H9 (cell line): Measurements from ENCODE around the gene SBK2. TPM values are rescaled to one million over a fixed set of nuclear protein-coding genes. Genes with fewer than 3 reads are reported as not detected.

ENCODE experiments used
- DNase-seq: peaks from one replicate; pipeline ENCODE4 v3.0.0-alpha.2; 2017
- H2AFZ ChIP-seq: one replicate; pipeline ENCODE4 v1.6.1; 2013; ENCODE audit warnings: mild to moderate bottlenecking, low read length, control low read depth, moderate library complexity
- H2AK5ac ChIP-seq: 2 replicates; pipeline ENCODE4 v1.6.1; 2013; ENCODE audit warnings: low read length, control low read depth, mixed read lengths; ENCODE audit not compliant: insufficient read length
- H2BK120ac ChIP-seq: one replicate; pipeline ENCODE4 v1.6.1; 2013; ENCODE audit warnings: low read depth, mild to moderate bottlenecking, low read length, control low read depth, inconsistent platforms; ENCODE audit not compliant: poor library complexity, severe bottlenecking
- H2BK12ac ChIP-seq: 2 replicates; pipeline ENCODE4 v1.6.1; 2013; ENCODE audit warnings: low read length, control low read depth, mixed read lengths, low read depth; ENCODE audit not compliant: insufficient read length
- H2BK15ac ChIP-seq: 2 replicates; pipeline ENCODE4 v1.6.1; 2013; ENCODE audit warnings: low read depth, low read length, control low read depth
- H2BK20ac ChIP-seq: one replicate; pipeline ENCODE4 v1.6.1; 2013; ENCODE audit warnings: low read depth, mild to moderate bottlenecking, low read length, control low read depth, inconsistent platforms; ENCODE audit not compliant: poor library complexity, severe bottlenecking
- H2BK5ac ChIP-seq: 2 replicates; pipeline ENCODE4 v1.6.1; 2013; ENCODE audit warnings: low read length, control low read depth, mixed read lengths; ENCODE audit not compliant: insufficient read length
- H3K14ac ChIP-seq: 2 replicates; pipeline ENCODE4 v1.6.1; 2013; ENCODE audit warnings: low read length, control low read depth; ENCODE audit not compliant: insufficient read depth
- H3K18ac ChIP-seq: 2 replicates; pipeline ENCODE4 v1.6.1; 2013; ENCODE audit warnings: low read depth, mild to moderate bottlenecking, mixed read lengths, low read length, control low read depth; ENCODE audit not compliant: insufficient read length
- H3K23ac ChIP-seq: 2 replicates; pipeline ENCODE4 v1.6.1; 2013; ENCODE audit warnings: low read length, control low read depth, mixed read lengths, low read depth; ENCODE audit not compliant: insufficient read length
- H3K23me2 ChIP-seq: 2 replicates; pipeline ENCODE4 v1.6.1; 2013; ENCODE audit warnings: low read depth, mild to moderate bottlenecking, mixed read lengths, low read length, control low read depth; ENCODE audit not compliant: insufficient read length, poor library complexity, severe bottlenecking
- H3K27ac ChIP-seq: 2 replicates; pipeline ENCODE4 v1.5.1; 2013; ENCODE audit warnings: low read length, control low read depth, mixed read lengths, low read depth; ENCODE audit not compliant: insufficient read length
- H3K27me3 ChIP-seq: 2 replicates; pipeline ENCODE4 v1.6.1; 2013; ENCODE audit warnings: low read length, control low read depth, inconsistent platforms; ENCODE audit not compliant: insufficient read depth
- H3K4ac ChIP-seq: 2 replicates; pipeline ENCODE4 v1.6.1; 2013; ENCODE audit warnings: low read depth, mild to moderate bottlenecking, control low read depth, inconsistent platforms, low read length, moderate library complexity
- H3K4me1 ChIP-seq: 2 replicates; pipeline ENCODE4 v1.6.1; 2013; ENCODE audit warnings: low read length, control low read depth, inconsistent platforms; ENCODE audit not compliant: insufficient read depth
- H3K4me2 ChIP-seq: 2 replicates; pipeline ENCODE4 v1.6.1; 2013; ENCODE audit warnings: low read length, control low read depth, mixed read lengths; ENCODE audit not compliant: insufficient read length, insufficient read depth
- H3K56ac ChIP-seq: 2 replicates; pipeline ENCODE4 v1.6.1; 2013; ENCODE audit warnings: low read depth, mild to moderate bottlenecking, mixed read lengths, low read length, control low read depth; ENCODE audit not compliant: insufficient read length
- H3K79me1 ChIP-seq: 2 replicates; pipeline ENCODE4 v1.6.1; 2013; ENCODE audit warnings: low read depth, mild to moderate bottlenecking, moderate library complexity, low read length, control low read depth, inconsistent platforms; ENCODE audit not compliant: insufficient read depth, poor library complexity, severe bottlenecking
- H3K79me2 ChIP-seq: 2 replicates; pipeline ENCODE4 v1.6.1; 2013; ENCODE audit warnings: low read length, control low read depth, inconsistent platforms; ENCODE audit not compliant: insufficient read depth
- H3K9ac ChIP-seq: 2 replicates; pipeline ENCODE4 v1.6.1; 2013; ENCODE audit warnings: low read length, control low read depth, mixed read lengths; ENCODE audit not compliant: insufficient read length; ENCODE audit errors: extremely low read depth
- H3K9me3 ChIP-seq: one replicate; pipeline ENCODE4 v1.6.1; 2013; ENCODE audit warnings: low read depth, low read length, inconsistent platforms; ENCODE audit not compliant: control insufficient read depth
- H3T11ph ChIP-seq: one replicate; pipeline ENCODE4 v1.6.1; 2013; ENCODE audit warnings: mild to moderate bottlenecking, low read length, control low read depth, inconsistent platforms
- H4K20me1 ChIP-seq: one replicate; pipeline ENCODE4 v1.6.1; 2013; ENCODE audit not compliant: control insufficient read depth, insufficient read length, insufficient read depth
- H4K5ac ChIP-seq: 2 replicates; pipeline ENCODE4 v1.6.1; 2013; ENCODE audit warnings: low read depth, mild to moderate bottlenecking, mixed read lengths, low read length, control low read depth; ENCODE audit not compliant: insufficient read length
- H4K8ac ChIP-seq: replicated peaks from 2 replicates; pipeline ENCODE4 v1.6.1; 2013; ENCODE audit warnings: low read length, control low read depth, mixed read lengths, low read depth; ENCODE audit not compliant: insufficient read length
- H4K91ac ChIP-seq: 2 replicates; pipeline ENCODE4 v1.6.1; 2013; ENCODE audit warnings: low read depth, mild to moderate bottlenecking, moderate library complexity, mixed read lengths, low read length, control low read depth; ENCODE audit not compliant: insufficient read length
- H3K27ac Mint-ChIP-seq, 3 experiments: 2 replicates in 2 of 3; 3 replicates in 1 of 3; pipeline ENCODE4 v1.8.0; 2020 to 2021; ENCODE audit warnings: mixed read lengths in 3 of 3, mild to moderate bottlenecking in 1 of 3, moderate library complexity in 1 of 3
- H3K27me3 Mint-ChIP-seq: 2 replicates; pipeline ENCODE4 v1.8.0; 2021; ENCODE audit warnings: low read depth, mild to moderate bottlenecking, moderate library complexity, mixed read lengths
- H3K36me3 Mint-ChIP-seq, 3 experiments: 2 replicates in 2 of 3; 3 replicates in 1 of 3; pipeline ENCODE4 v1.8.0; 2020 to 2021; ENCODE audit warnings: low read depth in 3 of 3, mixed read lengths in 3 of 3; ENCODE audit not compliant: insufficient read depth in 1 of 3
- H3K4me1 Mint-ChIP-seq, 2 experiments: 2 replicates each; pipeline ENCODE4 v1.8.0; 2020; ENCODE audit warnings: mixed read lengths in 2 of 2
- H3K4me3 Mint-ChIP-seq, 2 experiments: 2 replicates in 1 of 2; 3 replicates in 1 of 2; pipeline ENCODE4 v1.8.0; 2020 to 2021; ENCODE audit warnings: mild to moderate bottlenecking in 2 of 2, mixed read lengths in 2 of 2, moderate library complexity in 1 of 2
- H3K9me3 Mint-ChIP-seq, 2 experiments: 2 replicates in 1 of 2; 3 replicates in 1 of 2; pipeline ENCODE4 v1.8.0; 2020; ENCODE audit warnings: mild to moderate bottlenecking in 2 of 2, mixed read lengths in 2 of 2, moderate library complexity in 1 of 2
- CTCF ChIP-seq: fragments of 200-600 bp; sonication (generic); conservative IDR thresholded peaks from 3 replicates; pipeline ENCODE4 v1.8.0; 2021; ENCODE audit warnings: antibody characterized with exemption, mild to moderate bottlenecking
- WGBS: extraction: QIAGEN DNeasy Blood & Tissue Kit; methylation state at CpG from one replicate; pipeline ENCODE4 v1.1.7; 2013; ENCODE audit warnings: missing lambda C conversion rate, low lambda C conversion rate, mixed read lengths; ENCODE audit not compliant: insufficient read length; ENCODE audit errors: extremely low coverage; 5-methylcytosine and 5-hydroxymethylcytosine counted together
- total RNA-seq: library from RNA; stranded (reverse); gene quantifications from 2 replicates; pipeline ENCODE4 v1.2.1, GENCODE V29; 2021

Gene SBK2
- total RNA-seq, 1 experiment from 2014 or later, result 2.8 TPM

DNA sequence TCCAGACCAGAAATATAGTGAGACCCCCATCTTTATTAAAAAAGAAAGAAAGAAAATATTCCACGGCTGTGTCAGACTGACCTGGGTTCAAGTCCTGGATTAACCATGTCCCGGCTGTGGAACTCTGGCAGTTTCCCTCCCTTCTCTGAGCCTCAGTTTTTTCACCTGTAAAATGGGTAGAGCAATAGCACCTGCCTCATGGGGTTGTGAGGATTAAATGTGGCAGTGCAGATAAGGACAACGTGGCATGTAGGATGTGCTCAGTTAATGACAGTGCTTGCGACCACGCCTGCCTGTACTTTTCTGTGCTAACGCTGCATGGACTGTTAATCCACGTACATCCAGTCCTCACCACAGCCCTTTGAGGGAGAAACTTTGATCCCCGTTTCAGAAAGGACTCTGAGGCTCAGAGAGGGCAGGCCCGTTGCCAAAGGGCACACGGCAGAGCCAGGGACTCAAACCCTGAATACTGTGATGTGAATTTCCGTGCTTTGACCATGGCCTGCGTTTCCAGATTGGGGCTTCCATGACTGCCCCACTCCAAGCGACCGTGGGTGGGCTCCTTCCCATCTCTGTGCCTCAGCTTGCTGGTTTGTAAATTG, 16.1 kb downstream of the SBK2 start:
- H3K14ac ChIP-seq, result no peak overlapping the region
- no peak overlapping the region for H3K18ac ChIP-seq
- H3K4me2 ChIP-seq, result no peak overlapping the region
- H2BK12ac ChIP-seq, result no peak overlapping the region
- no peaks in the 10 kb centered on the region for H3K9me3 Mint-ChIP-seq
- no peaks in the 10 kb centered on the region for H3K27me3 ChIP-seq
- no peak overlapping the region for H2AFZ ChIP-seq
- peaks cover 0 to 3% of the 10 kb centered on the region in 2 experiments; a peak in 3 of 4 replicates for H3K4me1 Mint-ChIP-seq
- H3K27ac ChIP-seq, result no peak overlapping the region
- H2BK5ac ChIP-seq, result no peak overlapping the region
- no peak overlapping the region for H4K5ac ChIP-seq
- DNase-seq, result no peak
- no peak overlapping the region for H3T11ph ChIP-seq
- H2BK15ac ChIP-seq, result no peak overlapping the region
- H3K23ac ChIP-seq, result no peak overlapping the region
- no peak overlapping the region for H4K8ac ChIP-seq
- no peak overlapping the region for H3K9ac ChIP-seq
- TF ChIP-seq CTCF, result no peak
- no peak overlapping the region for H2BK120ac ChIP-seq
- H3K79me2 ChIP-seq, result no peaks in the 10 kb centered on the region
- H4K20me1 ChIP-seq, result no peaks in the 10 kb centered on the region
- WGBS, result no CpG with 5 or more reads among the region's 14 CpGs
- H3K4me3 Mint-ChIP-seq, result no peak overlapping the region
- H3K56ac ChIP-seq, result no peak overlapping the region
- H3K4me1 ChIP-seq, result no peaks in the 10 kb centered on the region
- H3K9me3 ChIP-seq, result no peaks in the 10 kb centered on the region
- H3K79me1 ChIP-seq, result no peaks in the 10 kb centered on the region
- H3K4ac ChIP-seq, result no peak overlapping the region
- H3K23me2 ChIP-seq, result peaks cover 3% of the 10 kb centered on the region
- no peaks in the 10 kb centered on the region for H3K36me3 Mint-ChIP-seq
- H2AK5ac ChIP-seq, result no peak overlapping the region
- no peak overlapping the region for H4K91ac ChIP-seq
- no peak overlapping the region for H2BK20ac ChIP-seq
- no peak overlapping the region for H3K27ac Mint-ChIP-seq
- peaks cover 12% of the 10 kb centered on the region for H3K27me3 Mint-ChIP-seq
